ENCODE data around the gene RBM34.

Gene RBM34

GRCh38 chr1:235102259-235102582 is 58.8 kb downstream of the RBM34 start:
- Histone ChIP-seq H3K9me2 (replicated peaks; ENCODE audit: low read depth, low read length) (no peaks in the 10 kb centered on the region), H2AFZ (ENCODE audit: low read length) (no peak overlapping the region), H3K79me2 (ENCODE audit: insufficient read depth, low read length) (no peaks in the 10 kb centered on the region), H3K9ac (ENCODE audit: low read depth, low read length, poor library complexity, severe bottlenecking) (no peak overlapping the region), H4K20me1 (ENCODE audit: insufficient read depth, low read length, poor library complexity, severe bottlenecking) (no peaks in the 10 kb centered on the region), H3K9me3 (ENCODE audit: insufficient read depth, low read depth, low read length) (no peaks in the 10 kb centered on the region), H3K27me3 (ENCODE audit: insufficient read depth, low read length, poor library complexity, severe bottlenecking) (no peaks in the 10 kb centered on the region), H3K4me2 (ENCODE audit: low read depth, low read length, poor library complexity, severe bottlenecking) (no peak overlapping the region), H3K4me1 (ENCODE audit: insufficient read depth, low read length, poor library complexity, severe bottlenecking) (no peaks in the 10 kb centered on the region), H3F3A (ENCODE audit: low read depth) (no peaks in the 10 kb centered on the region; the same call in 1 of the 2 replicates), H3K4me3 (ENCODE audit: low read length, poor library complexity, severe bottlenecking) (no peak overlapping the region), H3K36me3 (ENCODE audit: insufficient read depth, low read length) (peaks cover 5% of the 10 kb centered on the region; the same call in 1 of the 2 replicates)
- TF ChIP-seq CTCF (conservative IDR thresholded peaks at IDR 0.05; ENCODE audit: low read length) (no peak), EZH2phosphoT487 (IDR thresholded peaks at IDR 0.05; ENCODE audit: borderline replicate concordance) (no peak)

DNA sequence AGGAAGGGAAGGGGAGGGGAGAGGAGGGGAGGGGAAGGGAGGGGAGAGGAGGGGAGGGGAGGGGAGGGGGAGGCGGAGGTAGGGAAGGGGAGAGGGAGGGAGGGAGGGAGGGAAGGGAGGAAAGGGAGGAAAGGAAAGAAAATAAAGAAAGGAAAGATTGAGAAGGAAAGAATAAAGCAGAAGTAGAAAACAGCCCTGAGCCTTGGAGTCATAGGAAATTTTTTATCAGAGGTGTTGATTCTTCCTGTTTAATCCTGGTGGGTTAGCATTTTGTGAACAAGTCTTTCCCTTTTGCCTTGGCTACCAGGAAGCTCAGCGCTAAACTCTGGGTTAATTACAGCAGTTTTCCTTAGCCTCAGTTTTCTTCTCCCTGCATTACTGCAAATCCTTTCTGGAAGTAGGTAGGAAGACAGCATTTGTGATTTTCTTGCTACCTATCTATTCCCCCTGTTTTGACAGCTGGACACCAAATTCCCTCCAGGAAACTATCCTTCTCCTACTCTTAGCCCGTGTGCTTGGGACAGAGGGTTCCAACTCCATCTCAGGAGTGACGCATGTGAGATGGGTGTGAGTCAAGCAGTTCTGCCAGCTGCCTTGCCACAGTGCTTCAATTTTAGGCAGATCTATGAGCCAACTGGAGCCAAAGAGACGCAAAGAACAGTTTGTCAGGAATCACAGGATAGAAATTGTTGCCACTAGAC is 59.3 kb downstream of the RBM34 start:
- no peaks in the 10 kb centered on the region for H3F3A ChIP-seq (ENCODE audit: low read depth)
- H3K4me1 ChIP-seq (ENCODE audit: insufficient read depth, low read length, poor library complexity, severe bottlenecking) = no peaks in the 10 kb centered on the region
- H3K36me3 ChIP-seq (ENCODE audit: insufficient read depth, low read length) = 0 out of 2 replicates have a peak, but pooled peaks cover under 1% of the 10 kb centered on the region
- no peaks in the 10 kb centered on the region for H3K27me3 ChIP-seq (ENCODE audit: insufficient read depth, low read length, poor library complexity, severe bottlenecking)
- no peaks in the 10 kb centered on the region for H3K9me2 ChIP-seq (replicated peaks; ENCODE audit: low read depth, low read length)
- H3K9ac ChIP-seq (ENCODE audit: low read depth, low read length, poor library complexity, severe bottlenecking) = no peak overlapping the region
- TF ChIP-seq CTCF (conservative IDR thresholded peaks at IDR 0.05; ENCODE audit: low read length) (no peak), EZH2phosphoT487 (IDR thresholded peaks at IDR 0.05; ENCODE audit: borderline replicate concordance) (no peak)
- H3K4me3 ChIP-seq (ENCODE audit: low read length, poor library complexity, severe bottlenecking) = no peak overlapping the region
- no peaks in the 10 kb centered on the region for H3K9me3 ChIP-seq (ENCODE audit: insufficient read depth, low read depth, low read length)
- H2AFZ ChIP-seq (ENCODE audit: low read length) = no peak overlapping the region
- H3K4me2 ChIP-seq (ENCODE audit: low read depth, low read length, poor library complexity, severe bottlenecking) = no peak overlapping the region
- H4K20me1 ChIP-seq (ENCODE audit: insufficient read depth, low read length, poor library complexity, severe bottlenecking) = no peaks in the 10 kb centered on the region
- H3K79me2 ChIP-seq (ENCODE audit: insufficient read depth, low read length) = no peaks in the 10 kb centered on the region

- Histone ChIP-seq H3K4me2 (ENCODE audit: low read depth, low read length, poor library complexity, severe bottlenecking) (no peak overlapping the region), H3K9me2 (replicated peaks; ENCODE audit: low read depth, low read length) (no peaks in the 10 kb centered on the region), H3K4me3 (ENCODE audit: low read length, poor library complexity, severe bottlenecking) (no peak overlapping the region), H3K79me2 (ENCODE audit: insufficient read depth, low read length) (no peaks in the 10 kb centered on the region), H3K27me3 (ENCODE audit: insufficient read depth, low read length, poor library complexity, severe bottlenecking) (no peaks in the 10 kb centered on the region), H3K9me3 (ENCODE audit: insufficient read depth, low read depth, low read length) (no peaks in the 10 kb centered on the region), H3K4me1 (ENCODE audit: insufficient read depth, low read length, poor library complexity, severe bottlenecking) (no peaks in the 10 kb centered on the region), H3F3A (ENCODE audit: low read depth) (no peaks in the 10 kb centered on the region), H2AFZ (ENCODE audit: low read length) (no peak overlapping the region), H3K9ac (ENCODE audit: low read depth, low read length, poor library complexity, severe bottlenecking) (no peak overlapping the region), H4K20me1 (ENCODE audit: insufficient read depth, low read length, poor library complexity, severe bottlenecking) (no peaks in the 10 kb centered on the region), H3K36me3 (ENCODE audit: insufficient read depth, low read length) (no peaks in the 10 kb centered on the region)
- TF ChIP-seq CTCF (conservative IDR thresholded peaks at IDR 0.05; ENCODE audit: low read length) = no peak
- TF ChIP-seq EZH2phosphoT487 (IDR thresholded peaks at IDR 0.05; ENCODE audit: borderline replicate concordance) = no peak
Observed at GRCh38 chr1:235100194-235100772, 60.8 kb downstream of the RBM34 start.

Data from Loucy (cell line).